Mucosa of descending colon (tissue), 3 donors: ENCODE measurements around the gene UNKL. TPM values are rescaled to one million over a fixed set of nuclear protein-coding genes. Genes with fewer than 3 reads are reported as not detected.

ENCODE experiments used
- ATAC-seq: fragments of 200-7000 bp; cut with Tn5 transposase; one replicate; pipeline ENCODE4 v1.9.1; 2020; ENCODE audit warnings: mild to moderate bottlenecking, moderate library complexity
- DNase-seq, 3 donors: peaks; one replicate each; pipeline ENCODE4 v3.0.0-alpha.2; 2020
- H3K36me3 ChIP-seq: fragments of 200-600 bp; one replicate; pipeline ENCODE4 v1.8.0; 2021; ENCODE audit warnings: low read depth, mild to moderate bottlenecking
- H3K4me1 ChIP-seq: fragments of 200-600 bp; one replicate; pipeline ENCODE4 v1.8.0; 2021; ENCODE audit warnings: low read depth, mild to moderate bottlenecking
- H3K4me3 ChIP-seq: fragments of 200-600 bp; one replicate; pipeline ENCODE4 v1.8.0; 2021; ENCODE audit warnings: mild to moderate bottlenecking
- H3K9me3 ChIP-seq: fragments of 200-600 bp; one replicate; pipeline ENCODE4 v1.8.0; 2021; ENCODE audit warnings: mild to moderate bottlenecking
- CTCF ChIP-seq: fragments of 200-600 bp; IDR thresholded peaks from one replicate; pipeline ENCODE4 v1.8.0; 2022; ENCODE audit warnings: antibody characterized with exemption, mild to moderate bottlenecking
- intact Hi-C, 2 donors: fragments of 100-400 bp; cut with DNase I in 1 of 2; cut with micrococcal nuclease in 1 of 2; formaldehyde crosslinking; loops; one replicate each; pipeline versions ENCODE4 v1.11.0 to v1.11.1; 2022; cut with DNase I, micrococcal nuclease
- total RNA-seq, 3 donors: library from RNA; stranded (reverse); fragmentation: NEBNext Ultra II Directional in 2 of 3; extraction: Animal tissue kit (Norgen Biotek cat#: 25700) in 2 of 3; gene quantifications; one replicate each; pipeline versions ENCODE4 v1.2.1 to v1.2.4, GENCODE V29; 2021 to 2023
- donor health status: DM: no; HTN: no; CAD: no; lungs with moderate emphysema.
- donor health status: DM: no; HTN: no; CAD: no.
- donor health status: DM: no; HTN: yes; CAD: no.

Gene UNKL
- total RNA-seq, 3 donors from 2014 or later: 16.2 to 36.5 (median 28.2) TPM

DNA sequence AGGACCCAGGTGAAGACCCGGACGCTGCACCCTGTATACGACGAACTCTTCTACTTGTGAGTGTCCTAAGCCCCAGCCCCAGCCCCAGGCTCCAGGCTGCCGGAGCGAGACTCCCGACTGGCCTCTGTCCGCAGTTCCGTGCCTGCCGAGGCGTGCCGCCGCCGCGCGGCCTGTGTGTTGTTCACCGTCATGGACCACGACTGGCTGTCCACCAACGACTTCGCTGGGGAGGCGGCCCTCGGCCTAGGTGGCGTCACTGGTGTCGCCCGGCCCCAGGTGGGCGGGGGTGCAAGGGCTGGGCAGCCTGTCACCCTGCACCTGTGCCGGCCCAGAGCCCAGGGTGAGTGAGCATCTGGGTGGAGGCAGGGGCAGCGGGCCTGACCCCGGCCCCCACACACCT, 66.5 kb downstream of the UNKL start:
- Histone ChIP-seq H3K4me1 (peaks cover 28% of the 10 kb centered on the region), H3K36me3 (no peaks in the 10 kb centered on the region), H3K4me3 (no peak overlapping the region), H3K9me3 (no peaks in the 10 kb centered on the region)
- ATAC-seq (no peak), DNase-seq (no peak)
- TF ChIP-seq CTCF: no peak
- intact Hi-C loops: no loop called here

DNA sequence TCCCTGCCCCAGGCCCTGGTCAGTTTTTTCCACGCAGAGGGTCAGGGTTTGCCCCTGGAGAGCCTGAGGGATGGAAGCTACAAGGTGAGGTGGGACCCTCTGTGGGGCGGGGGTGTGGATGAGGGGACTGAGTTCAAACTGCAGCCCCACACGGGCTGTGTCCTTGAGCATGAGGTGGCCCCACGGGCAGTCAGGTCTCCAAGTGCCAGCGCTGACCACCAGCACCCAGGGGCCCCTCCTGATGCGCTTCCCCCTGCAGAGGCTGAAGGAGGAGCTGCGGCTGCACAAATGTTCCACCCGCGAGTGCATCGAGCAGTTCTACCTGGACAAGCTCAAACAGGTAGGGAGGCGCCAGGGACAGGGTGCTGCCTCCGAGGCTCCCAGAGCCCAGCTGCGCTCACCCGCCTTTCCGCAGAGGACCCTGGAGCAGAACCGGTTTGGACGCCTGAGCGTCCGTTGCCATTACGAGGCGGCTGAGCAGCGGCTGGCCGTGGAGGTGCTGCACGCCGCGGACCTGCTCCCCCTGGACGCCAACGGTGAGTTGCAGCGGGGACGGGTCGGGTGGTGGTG, 67.1 kb downstream of the UNKL start:
- Histone ChIP-seq H3K4me1 (peaks cover 26% of the 10 kb centered on the region), H3K4me3 (no peak overlapping the region), H3K9me3 (no peaks in the 10 kb centered on the region), H3K36me3 (no peaks in the 10 kb centered on the region)
- intact Hi-C loops: no loop called here
- no peak for TF ChIP-seq CTCF
- ATAC-seq (no peak), DNase-seq (no peak)

DNA sequence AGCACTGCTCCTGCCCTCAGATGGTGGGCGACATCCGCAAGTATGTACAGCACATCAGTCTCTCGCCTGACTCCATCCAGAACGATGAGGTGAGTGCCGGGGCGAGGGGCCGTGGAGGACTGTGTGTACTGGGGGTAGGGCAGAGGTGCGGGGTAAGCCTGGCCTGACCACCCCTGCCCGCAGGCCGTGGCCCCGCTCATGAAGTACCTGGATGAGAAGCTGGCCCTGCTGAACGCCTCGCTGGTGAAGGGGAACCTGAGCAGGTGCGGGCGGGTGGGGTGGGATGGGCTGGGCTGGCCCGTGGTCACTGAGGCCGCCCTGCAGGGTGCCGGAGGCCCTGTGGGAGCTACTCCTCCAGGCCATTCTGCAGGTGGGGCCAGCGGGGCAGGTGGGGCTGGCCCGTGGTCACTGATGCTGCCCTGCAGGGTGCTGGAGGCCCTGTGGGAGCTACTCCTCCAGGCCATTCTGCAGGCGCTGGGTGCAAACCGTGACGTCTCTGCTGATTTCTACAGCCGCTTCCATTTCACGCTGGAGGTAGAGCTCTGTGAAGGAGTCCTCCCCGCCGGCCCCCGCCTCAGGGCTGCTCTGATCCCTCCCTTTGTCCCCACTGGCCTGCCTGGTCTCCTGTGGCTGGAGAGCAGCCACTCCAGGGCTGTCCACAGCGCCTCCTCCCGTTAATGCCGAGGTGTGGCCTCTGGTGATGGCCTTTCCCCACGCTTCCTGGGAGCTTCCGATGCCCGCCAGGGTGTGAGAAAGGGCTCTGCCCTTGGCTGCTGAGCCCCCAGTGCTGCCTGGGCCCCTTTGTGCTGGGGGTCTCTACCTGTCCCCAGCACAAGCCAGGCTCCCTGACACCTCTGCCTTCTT, 67.8 kb downstream of the UNKL start:
- TF ChIP-seq CTCF: no peak
- ATAC-seq: no peak
- no peak for DNase-seq
- no peaks in the 10 kb centered on the region for H3K9me3 ChIP-seq
- peaks cover 30% of the 10 kb centered on the region for H3K4me1 ChIP-seq
- H3K36me3 ChIP-seq: no peaks in the 10 kb centered on the region
- no peak overlapping the region for H3K4me3 ChIP-seq
- intact Hi-C loops: no loop called here

GRCh38 chr16:1345651-1346421, 68.7 kb downstream of the UNKL start:
- intact Hi-C loops: no loop called here
- Histone ChIP-seq H3K4me3 (no peak overlapping the region), H3K4me1 (peaks cover 27% of the 10 kb centered on the region), H3K9me3 (no peaks in the 10 kb centered on the region), H3K36me3 (no peaks in the 10 kb centered on the region)
- no peak for ATAC-seq
- TF ChIP-seq CTCF: no peak
- DNase-seq: no peak

DNA sequence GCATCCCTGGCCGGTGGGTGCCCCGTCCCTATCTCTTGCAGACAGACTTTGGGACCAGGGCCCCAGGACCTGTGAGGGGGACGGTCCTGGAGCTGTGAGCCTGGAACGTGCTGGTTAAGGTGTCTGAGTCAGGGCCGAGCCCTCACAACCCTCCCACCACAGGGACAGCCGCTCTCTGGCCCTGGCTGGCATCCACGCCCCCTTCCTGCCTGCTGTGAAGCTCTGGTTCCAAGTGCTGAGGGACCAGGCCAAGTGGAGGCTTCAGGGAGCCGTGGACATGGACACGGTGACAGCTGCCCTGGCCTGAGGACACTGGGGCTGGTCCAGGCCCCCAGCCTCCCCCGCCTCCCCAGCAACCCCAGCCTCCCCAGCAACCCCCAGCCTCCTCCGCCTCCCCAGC, 69.4 kb downstream of the UNKL start:
- no peak for ATAC-seq
- TF ChIP-seq CTCF: no peak
- peaks cover 20% of the 10 kb centered on the region for H3K4me1 ChIP-seq
- DNase-seq: no peak
- no peaks in the 10 kb centered on the region for H3K9me3 ChIP-seq
- no peaks in the 10 kb centered on the region for H3K36me3 ChIP-seq
- intact Hi-C loops: no loop called here
- no peak overlapping the region for H3K4me3 ChIP-seq
